Measurements from ENCODE around the gene KCNK4. TPM values are rescaled to one million over a fixed set of nuclear protein-coding genes. Genes with fewer than 3 reads are reported as not detected.
"Not testable (repeated sequence)": the region's sequence is repeated elsewhere in the genome, so short reads cannot be mapped to it uniquely, and the experiment has no call there.

Gene KCNK4
- total RNA-seq, 1 experiment from 2014 or later, result not detected

DNA sequence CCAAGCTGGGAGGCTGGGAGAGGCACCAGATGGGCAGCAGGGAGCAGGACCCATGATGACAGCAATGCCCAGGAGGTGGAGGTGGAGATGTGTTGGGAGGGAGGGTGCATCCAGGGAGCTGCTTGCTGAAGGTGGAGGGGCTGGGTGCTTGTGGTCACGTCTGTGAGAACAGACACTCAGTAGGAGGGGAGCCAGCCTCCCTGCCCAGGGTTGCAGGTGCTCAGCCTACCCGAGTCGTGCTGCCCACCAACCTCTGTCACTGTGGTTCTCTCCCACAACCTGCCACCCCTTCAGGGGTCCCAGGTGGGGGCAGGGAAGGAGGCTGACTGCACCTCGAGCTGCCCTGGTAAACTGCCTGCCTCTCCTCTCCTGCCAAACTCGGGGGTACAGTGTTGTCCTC lies 32.3 kb downstream of the KCNK4 start:
- DNase-seq (ENCODE audit: low spot score), result no peak

DNA sequence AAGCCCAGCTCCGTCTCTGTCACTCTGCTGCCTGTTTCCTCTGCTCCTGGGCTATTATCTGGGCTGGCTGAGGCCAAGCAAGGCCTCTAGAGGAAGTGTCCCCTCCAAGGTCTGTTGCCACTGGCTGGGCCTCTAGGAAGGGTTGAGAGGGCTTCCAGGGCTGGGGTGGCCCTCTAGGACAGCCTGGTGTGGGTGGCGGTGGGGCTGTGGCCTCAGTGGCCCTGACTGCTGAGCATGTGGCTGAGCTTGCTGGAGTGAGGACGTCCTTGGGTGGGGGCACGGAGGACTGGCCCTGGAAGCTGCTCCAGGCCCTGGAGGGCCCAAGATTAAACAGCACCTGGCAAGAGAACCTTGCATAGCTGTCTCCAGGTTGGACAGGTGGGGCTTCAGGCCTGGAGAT lies 32.9 kb downstream of the KCNK4 start:
- not testable (repeated sequence) for DNase-seq (ENCODE audit: low spot score)

DNA sequence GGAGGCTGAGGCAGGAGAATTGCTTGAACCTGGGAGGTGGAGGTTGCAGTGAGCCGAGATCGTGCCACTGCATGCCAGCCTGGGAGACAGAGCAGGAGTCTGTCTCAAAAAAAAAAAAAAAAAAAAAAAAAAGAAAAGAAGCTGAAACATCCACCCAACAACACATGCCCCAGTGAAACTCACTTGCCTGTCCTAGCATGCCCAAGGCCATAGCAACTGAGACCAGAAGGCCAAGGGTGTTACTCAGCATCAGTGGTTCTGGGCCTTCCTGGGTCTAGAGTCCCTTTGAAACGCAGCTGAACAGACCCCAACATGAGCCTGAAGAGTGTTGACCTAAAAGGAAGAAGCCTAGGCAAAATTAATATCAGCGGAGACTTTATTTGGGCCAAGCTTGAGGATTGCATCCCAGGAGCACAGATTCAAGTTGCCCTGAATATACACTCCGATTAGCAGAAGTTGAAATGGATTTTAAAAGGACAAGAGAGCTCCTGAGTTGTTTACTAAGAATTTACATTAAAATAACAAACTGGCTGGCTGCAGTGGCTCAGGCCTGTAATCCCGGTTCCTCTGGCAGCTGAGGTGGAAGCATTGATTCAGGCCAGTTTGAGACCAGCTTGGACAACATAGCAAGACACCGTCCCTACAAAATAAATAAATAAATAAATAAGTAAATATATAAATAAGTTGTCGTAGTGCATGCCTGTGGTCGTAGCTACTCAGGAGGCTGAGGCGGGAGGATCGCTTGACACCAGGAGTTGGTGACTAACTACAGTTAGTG lies 33.8 kb downstream of the KCNK4 start:
- DNase-seq (ENCODE audit: low spot score), result no peak

DNA sequence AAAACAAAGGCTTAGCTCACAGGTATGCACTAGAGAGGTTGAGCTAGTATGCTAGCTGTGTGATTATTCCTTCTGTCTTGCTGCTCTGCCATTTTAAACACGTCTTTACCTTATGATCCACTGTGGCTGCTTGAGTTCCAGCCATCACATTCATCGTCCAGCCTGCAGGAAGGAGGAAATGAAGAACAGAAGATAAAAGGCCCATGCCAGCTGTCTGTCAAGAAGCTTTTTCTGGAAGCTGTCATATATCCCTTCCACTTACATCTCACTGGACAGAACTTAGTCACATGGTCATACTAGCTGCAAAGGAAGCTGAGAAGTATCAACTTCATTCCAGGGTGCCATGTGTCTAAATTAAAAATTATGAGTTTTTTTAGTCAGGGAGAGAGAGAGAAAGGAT lies 36.3 kb downstream of the KCNK4 start:
- no peak for DNase-seq (ENCODE audit: low spot score)

DNA sequence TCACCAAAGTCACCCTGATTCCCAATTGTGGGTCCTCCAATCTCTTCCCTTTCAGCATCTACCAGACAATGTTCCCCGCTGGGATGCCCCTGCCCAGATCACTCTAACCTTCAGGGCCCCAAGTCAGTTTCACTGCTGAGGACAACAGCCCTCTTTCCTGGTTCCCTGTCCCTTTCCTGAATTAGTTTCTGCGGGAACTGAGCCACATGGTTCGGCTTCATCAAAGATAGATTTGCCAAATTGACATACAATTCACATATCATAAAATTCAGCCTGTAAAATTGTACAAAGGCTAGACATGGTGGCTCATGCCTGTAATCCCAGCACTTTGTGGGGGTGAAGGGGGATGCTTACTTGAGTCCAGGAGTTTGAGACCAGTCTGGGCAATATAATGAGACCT lies 36.9 kb downstream of the KCNK4 start:
- no peak for DNase-seq (ENCODE audit: low spot score)

DNA sequence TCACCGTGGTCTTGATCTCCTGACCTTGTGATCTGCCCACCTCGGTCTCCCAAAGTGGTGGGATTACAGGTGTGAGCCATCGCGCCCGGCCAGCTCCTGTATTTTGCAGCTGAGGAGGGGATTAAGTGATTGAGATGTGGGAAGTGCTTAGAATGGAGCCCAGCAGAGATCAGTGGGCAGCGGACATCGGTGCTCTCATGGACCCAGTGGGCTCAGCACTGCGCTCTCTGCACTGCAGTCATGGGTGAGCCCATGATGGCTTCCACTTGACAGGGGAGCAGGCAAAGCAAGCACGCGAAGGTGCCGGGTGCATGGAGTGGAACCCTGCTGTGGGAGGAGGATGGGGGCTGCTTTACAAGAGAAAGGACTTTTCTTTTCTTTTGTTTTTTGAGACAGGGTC lies 39.8 kb downstream of the KCNK4 start:
- DNase-seq (ENCODE audit: low spot score), result no peak

DNA sequence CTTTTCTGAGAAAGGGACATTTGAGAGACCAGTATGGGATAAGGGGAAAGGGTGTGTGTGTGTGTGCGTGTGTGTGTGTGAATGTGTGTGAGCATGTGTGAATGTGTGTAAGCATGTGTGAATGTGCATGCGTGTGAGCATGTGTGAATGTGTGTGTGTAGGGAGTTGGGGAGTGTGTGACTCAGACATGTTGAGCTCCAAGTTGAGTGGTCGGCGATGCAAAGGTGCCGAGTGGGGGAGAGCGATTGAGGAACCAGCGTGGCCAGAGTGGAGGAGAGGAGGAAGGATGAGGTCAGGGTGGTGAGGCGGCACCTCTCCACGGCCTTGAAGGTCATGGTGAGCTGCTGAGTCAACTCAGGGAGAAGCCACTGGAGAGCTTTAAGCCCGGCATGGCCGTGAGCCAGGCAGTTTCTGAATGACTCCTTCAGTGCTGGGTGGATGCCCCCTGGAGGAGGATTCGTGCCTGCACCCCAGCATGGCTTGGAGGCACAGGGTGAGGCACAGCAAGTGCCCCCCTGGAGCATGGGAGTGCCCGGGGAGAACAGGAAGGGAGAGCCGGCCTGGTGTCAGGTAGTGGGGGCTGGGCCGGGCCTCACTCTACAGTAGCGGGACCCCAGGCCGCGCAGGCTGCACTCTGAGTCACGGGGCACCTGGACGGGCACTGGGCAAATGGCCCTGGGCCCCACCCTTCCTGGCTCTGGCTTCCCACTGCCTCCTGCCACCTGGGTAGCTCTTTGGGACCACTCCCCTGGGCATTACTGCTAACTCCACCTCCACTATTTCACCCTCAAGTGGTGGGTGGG lies 40.7 kb downstream of the KCNK4 start:
- peak; percentile 96 for DNase-seq (ENCODE audit: low spot score)

DNA sequence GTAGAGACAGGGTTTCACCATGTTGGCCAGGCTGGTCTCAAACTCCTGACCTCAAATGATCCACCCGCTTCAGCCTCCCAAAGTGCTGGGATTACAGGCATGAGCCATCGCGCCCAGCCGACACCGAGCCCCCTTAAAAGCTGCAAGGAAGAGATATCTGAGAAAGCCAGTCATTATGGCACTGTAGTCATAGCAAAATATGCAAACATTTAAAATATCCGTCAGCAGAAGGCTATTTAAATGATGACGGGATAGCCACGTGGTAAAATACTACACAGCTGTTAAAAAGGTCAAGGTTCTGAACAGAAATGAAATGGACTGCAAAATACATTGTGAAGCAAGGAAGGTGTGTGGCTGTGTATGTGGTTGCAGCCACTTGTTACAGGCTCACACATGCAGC lies 42.5 kb downstream of the KCNK4 start:
- DNase-seq (ENCODE audit: low spot score), result no peak

DNA sequence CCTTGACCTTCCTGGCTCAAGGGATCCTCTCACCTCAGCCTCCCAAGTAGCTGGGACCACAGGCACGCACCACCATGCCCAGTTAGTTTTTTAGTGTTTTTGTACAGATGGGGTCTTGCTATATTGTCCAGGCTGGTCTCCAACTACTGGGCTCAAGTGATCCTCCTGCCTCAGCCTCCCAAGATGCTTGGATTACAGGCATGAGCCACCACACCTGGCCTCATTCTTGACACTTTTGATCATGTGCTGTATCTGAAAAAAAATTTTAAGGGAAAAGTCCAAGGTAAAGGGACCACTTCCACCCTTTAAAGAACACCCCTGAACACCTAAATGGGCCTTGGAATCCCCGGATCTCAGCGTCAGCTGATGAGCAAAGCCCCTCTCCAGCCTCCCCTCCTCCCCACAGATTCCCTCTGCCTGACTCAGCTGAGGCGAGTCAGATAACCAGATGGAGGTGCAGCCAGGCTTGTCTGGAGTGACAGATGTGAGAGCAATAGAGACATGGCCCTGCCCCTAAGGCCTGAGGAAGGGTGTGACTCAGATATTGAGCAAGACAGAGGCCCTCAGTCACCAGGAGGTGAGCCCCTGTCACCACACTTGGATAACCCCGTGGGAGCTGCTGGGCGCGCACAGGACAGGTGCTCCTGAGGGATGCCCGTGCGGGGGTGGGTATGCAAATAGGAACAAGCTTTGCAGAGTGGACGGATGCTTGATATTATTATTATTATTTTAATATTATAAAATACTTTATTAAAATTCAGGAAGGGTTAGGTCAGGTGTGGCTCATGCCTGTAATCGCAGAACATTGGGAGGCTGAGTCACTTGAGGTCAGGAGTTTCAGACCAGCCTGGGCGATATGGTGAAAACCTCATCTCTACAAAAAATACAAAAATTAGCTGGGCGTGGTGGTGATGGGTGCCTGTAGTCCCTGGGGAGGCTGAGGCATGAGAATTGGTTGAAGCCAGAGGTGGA lies 43.9 kb downstream of the KCNK4 start:
- DNase-seq (ENCODE audit: low spot score), result peak; percentile 71

DNA sequence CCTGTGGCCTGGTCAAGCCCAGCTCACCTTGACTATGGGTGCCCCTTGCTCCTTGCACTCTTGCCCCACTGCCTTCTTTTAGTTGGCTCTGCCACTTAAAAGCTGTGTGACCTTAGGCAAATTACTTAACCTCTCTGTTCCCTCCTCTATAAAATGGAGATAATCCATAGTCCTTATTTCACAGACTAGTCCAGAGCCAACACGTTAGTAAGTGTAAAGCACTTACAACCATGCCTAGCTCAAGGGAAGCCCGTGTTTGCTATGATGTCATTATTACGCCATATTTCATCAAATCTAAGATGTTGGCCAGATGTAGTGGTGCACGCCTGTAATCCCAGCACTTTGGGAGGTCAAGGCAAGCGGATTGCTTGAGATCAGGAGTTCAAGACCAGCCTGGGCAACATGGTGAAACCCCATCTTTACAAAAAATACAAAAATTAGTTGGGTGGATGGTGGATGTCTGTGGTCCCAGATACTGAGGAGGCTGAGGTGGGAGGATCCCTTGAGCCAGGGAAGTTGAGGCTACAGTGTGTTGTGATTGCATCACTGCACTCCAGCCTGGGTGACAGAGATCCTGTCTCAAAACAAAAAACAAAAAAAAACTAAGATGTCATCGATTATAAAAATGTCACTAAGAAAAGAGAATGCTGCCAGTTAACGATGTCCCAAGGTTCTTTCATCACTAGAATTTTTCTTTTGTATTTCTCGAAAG lies 46.6 kb downstream of the KCNK4 start:
- DNase-seq (ENCODE audit: low spot score), result no peak

DNA sequence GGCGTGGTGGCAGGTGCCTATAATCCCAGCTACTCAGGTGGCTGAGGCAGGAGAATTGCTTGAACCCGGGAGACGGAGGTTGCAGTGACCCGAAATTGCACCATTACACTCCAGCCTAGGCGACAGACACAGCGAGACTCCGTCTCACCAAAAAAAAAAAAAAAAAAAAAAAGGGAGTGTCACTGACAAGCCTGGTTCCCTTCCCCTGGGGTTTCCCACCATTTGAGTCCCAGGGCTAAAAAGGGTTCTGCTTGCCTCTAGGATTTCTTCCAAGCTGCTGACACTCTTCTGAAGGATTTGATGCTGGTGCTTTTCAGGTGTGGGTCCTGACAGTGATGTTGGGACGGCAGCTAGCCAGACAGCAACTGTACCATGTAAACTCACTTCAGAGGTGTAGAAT lies 47.6 kb downstream of the KCNK4 start:
- no peak for DNase-seq (ENCODE audit: low spot score)

DNA sequence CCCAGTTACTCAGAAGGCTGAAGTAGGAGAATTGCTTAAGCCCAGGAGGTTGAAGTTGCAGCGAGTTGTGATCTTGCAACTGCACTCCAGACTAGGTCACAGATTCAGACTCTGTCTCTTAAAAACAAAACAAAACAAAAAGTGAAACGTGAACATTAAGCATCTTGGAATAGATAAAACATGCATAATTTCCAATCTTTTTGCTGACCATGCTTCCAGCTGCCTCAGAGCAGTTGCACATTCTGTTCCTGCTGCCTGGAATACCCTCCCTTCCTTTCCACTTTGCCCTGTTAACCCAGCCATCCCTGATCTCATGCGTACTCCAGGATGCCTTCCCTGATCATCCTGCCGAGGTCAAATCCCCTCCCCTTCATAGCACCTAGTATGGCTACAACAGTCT lies 48.2 kb downstream of the KCNK4 start:
- no peak for DNase-seq (ENCODE audit: low spot score)

DNA sequence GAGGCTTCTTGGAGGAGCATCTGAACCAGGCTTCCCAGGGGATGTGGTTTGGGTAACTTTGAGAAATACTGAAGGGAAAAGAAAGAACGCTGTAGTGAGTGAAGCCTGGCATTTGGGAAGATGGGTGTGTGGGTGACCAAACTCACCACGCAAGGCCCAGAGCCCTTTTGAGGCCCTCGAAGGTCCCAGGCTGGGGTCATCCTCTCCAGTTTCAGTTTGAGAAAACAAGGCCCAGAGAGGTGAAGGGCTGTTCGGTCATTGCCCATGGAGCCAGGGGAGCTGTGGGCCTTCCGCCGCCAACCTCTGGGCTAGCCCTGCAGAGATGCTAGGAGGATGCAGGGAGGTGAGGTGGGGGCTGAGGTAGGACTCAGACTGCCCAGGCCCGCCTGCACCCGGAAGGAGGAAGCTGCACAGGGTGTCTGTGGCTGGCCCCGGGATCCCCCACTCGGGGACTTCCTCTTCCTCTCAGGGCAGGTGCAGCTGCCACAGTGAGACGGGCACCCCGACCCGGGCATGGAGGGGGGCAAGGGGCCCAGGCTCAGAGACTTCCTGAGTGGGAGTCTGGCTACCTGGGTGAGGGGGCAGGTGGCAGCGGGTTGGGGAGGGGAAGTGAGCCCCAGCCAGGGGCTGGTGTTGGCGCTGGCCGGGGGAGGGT lies 48.8 kb downstream of the KCNK4 start, which contains the start of gene CCDC88B:
TSS of gene CCDC88B (plus strand) at position 451 of the 655 bp plus-strand sequence. CDS start at position 514, 63 bp downstream.
- DNase-seq (ENCODE audit: low spot score), result no peak

DNA sequence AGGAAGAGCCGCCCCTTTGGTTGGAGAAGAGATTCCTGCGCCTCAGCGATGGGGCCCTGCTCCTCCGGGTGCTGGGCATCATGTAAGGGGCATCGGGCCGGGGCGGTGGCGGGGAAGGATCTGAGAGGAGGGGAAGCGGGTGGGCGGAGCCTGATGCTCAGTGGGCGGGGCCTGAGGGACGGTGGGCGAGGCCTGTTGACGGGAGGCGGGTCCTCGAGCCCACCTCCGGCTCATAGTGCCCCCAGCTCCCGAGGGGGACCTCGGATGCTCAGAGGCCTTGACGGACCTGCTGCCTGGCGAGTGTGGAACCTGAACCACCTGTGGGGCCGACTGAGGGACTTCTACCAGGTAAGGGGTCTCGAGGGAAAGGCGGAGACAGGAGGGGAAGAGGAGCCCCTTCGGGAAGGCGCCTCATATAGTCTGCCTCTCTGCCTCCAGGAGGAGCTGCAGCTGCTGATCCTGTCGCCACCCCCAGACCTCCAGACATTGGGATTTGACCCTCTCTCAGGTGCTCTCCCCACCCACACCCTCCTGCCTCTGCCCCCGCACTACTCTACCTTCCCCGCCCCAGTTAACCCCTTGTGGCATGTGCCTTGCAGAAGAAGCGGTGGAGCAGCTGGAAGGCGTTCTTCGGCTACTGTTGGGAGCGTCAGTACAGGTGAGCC lies 49.7 kb downstream of the KCNK4 start:
- no peak for DNase-seq (ENCODE audit: low spot score)

DNA sequence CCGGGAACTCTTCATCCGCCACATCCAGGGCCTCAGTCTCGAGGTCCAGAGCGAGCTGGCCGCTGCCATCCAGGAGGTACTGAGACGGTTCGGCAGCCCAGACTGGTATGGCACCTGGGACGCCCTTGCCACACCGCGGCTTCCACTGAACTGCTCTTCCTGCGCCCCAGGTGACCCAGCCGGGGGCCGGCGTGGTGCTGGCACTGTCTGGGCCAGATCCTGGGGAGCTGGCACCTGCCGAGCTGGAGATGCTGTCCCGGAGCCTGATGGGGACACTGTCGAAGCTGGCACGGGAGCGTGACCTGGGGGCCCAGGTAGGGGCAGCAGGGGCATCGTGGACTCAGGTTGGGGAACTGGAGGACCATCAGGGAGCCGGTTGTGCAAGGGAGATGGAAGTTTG lies 50.3 kb downstream of the KCNK4 start:
- no peak for DNase-seq (ENCODE audit: low spot score)

DNA sequence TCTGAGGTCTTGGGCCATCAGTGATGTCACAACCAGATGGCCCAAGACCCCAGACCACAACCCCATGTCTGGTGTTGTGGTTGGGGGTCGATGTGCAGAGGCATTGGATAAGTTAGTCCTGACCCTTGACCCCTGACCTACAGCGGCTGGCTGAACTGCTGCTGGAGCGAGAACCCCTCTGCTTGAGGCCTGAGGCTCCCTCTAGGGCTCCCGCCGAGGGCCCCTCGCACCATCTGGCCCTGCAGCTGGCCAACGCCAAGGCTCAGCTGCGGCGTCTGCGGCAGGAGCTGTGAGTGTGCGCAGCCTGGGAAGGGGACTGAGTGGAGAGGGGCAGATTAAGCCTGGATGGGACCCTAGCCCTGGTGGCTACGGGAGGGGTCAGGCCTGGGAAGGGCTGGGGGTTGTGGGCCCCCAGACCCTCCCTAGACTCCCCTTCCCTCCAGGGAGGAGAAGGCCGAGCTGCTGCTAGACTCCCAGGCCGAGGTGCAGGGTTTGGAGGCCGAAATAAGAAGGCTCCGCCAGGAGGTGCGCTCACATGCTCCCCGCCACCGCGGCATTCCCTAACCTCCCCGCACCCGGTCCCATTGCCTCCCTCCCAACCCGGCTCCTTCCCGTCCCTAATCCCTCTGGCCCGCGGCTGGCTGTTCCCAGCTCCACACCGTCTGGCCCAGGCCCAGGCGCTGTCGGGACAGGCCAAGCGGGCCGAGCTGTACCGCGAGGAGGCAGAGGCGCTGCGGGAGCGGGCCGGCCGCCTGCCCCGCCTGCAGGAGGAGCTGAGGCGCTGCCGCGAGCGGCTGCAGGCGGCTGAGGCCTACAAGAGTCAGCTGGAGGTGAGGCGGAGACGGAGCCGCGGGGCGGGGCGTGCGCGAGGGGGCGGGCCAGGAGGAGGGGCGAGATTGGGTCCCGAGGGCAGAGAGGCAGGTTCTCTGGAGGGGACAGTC lies 51.0 kb downstream of the KCNK4 start:
- DNase-seq (ENCODE audit: low spot score), result peak; percentile 93

DNA sequence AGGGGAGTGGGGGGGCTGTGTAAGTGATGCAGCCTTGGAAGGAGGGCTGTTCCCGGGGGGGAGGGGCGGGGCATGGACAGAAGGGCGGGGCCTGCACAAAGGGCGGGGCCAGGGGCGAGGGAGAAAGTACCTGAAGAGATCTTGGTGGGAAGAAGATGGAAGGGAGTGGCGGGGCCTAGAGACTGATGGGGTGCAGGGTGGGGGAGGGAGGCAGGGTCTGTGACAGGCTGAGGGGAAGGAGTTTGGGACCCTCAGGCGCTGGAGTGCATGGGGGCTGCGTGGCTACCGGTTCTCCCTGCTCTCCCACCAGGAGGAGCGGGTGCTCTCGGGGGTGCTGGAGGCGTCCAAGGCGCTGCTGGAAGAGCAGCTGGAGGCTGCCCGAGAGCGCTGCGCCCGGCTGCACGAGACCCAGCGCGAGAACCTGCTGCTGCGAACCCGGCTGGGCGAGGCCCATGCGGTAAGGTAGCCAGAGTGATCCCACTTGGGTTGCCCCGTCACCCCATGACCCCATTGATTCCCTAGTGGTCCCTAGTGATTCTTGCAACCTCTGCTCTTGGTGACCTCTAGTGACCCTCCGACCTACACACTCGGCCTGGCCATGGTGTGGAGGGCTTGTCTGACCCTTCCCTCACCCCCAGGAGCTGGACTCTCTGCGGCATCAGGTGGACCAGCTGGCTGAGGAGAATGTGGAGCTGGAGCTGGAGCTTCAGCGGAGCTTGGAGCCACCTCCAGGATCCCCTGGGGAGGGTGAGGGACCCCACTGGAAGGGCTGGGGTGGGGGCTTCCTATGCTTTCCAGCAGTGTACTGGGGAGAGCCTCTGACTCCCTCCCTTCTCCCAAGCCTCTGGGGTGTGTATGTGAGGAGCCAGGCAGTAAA lies 52.0 kb downstream of the KCNK4 start:
- DNase-seq (ENCODE audit: low spot score), result no peak
